SU-DHL-6 (cell line): ENCODE results near the gene RAD51B.

Source experiments
- H2AFZ ChIP-seq: fragments of 200-600 bp; sonication (generic); 2 replicates; pipeline ENCODE4 v1.6.1; 2014; ENCODE audit warnings: low read depth, mild to moderate bottlenecking, moderate library complexity, mixed read lengths, antibody characterized with exemption, low read length; ENCODE audit not compliant: severe bottlenecking
- H3F3A ChIP-seq: fragments of 200-600 bp; shearing (Covaris generic); 2 replicates; pipeline ENCODE4 v1.6.0; 2016; ENCODE audit warnings: antibody characterized with exemption, mild to moderate bottlenecking; ENCODE audit not compliant: insufficient read depth
- H3K27ac ChIP-seq: fragments of 200-600 bp; sonication (generic); 2 replicates; pipeline ENCODE4 v1.5.1; 2016; ENCODE audit warnings: low read depth, mild to moderate bottlenecking, low read length, moderate library complexity, mixed read lengths
- H3K27me3 ChIP-seq: fragments of 200-600 bp; sonication (generic), shearing (Covaris generic); 2 replicates; pipeline ENCODE4 v1.6.0; 2014; ENCODE audit warnings: mild to moderate bottlenecking, low read length
- H3K36me3 ChIP-seq: fragments of 200-600 bp; sonication (generic); 2 replicates; pipeline ENCODE4 v1.6.1; 2014; ENCODE audit warnings: mild to moderate bottlenecking, low read length, mixed read lengths
- H3K4me2 ChIP-seq: fragments of 300-600, 200-600 bp; shearing (Covaris generic), sonication (generic); 2 replicates; pipeline ENCODE4 v1.6.0; 2014; ENCODE audit warnings: low read length, low read depth, mild to moderate bottlenecking; ENCODE audit not compliant: poor library complexity, severe bottlenecking
- H3K4me3 ChIP-seq: fragments of 200-600 bp; sonication (generic); 2 replicates; pipeline ENCODE4 v1.5.1; 2014; ENCODE audit warnings: antibody characterized with exemption, low read length, mild to moderate bottlenecking, mixed read lengths; ENCODE audit not compliant: insufficient read depth, poor library complexity, severe bottlenecking
- H3K79me2 ChIP-seq: fragments of 200-600 bp; sonication (generic); 2 replicates; pipeline ENCODE4 v1.6.1; 2014; ENCODE audit warnings: mild to moderate bottlenecking, low read length, moderate library complexity; ENCODE audit not compliant: insufficient read depth
- H3K9ac ChIP-seq: fragments of 200-600 bp; sonication (generic); 2 replicates; pipeline ENCODE4 v1.7.0; 2014; ENCODE audit warnings: mild to moderate bottlenecking, low read length
- H3K9me2 ChIP-seq: fragments of 200-600 bp; sonication (generic); replicated peaks from 2 replicates; pipeline ENCODE4 v1.6.1; 2014; ENCODE audit warnings: low read length; ENCODE audit not compliant: insufficient read depth
- H3K9me3 ChIP-seq: fragments of 200-600 bp; sonication (generic); 2 replicates; pipeline ENCODE4 v1.6.1; 2014; ENCODE audit warnings: low read length, mixed read lengths; ENCODE audit not compliant: insufficient read depth
- H4K20me1 ChIP-seq: fragments of 200-600 bp; sonication (generic); 2 replicates; pipeline ENCODE4 v1.6.1; 2014; ENCODE audit warnings: low read depth, mild to moderate bottlenecking, antibody characterized with exemption, low read length, moderate library complexity, mixed read lengths
- EZH2phosphoT487 ChIP-seq: fragments of 200-600 bp; sonication (generic), shearing (Covaris generic); conservative IDR thresholded peaks from 2 replicates; pipeline ENCODE4 v1.6.1; 2018; ENCODE audit warnings: mild to moderate bottlenecking, antibody characterized with exemption, low read length, moderate library complexity, mixed read lengths
- TF ChIP-seq, protein P1 (sequence below): fragments of 200-600 bp; sonication (generic); IDR thresholded peaks from one replicate; pipeline ENCODE4 v1.5.1; 2017; ENCODE audit warnings: antibody characterized with exemption, mild to moderate bottlenecking, low read length, moderate library complexity; ENCODE audit not compliant: insufficient read depth, poor library complexity, severe bottlenecking

RAD51B gene

DNA sequence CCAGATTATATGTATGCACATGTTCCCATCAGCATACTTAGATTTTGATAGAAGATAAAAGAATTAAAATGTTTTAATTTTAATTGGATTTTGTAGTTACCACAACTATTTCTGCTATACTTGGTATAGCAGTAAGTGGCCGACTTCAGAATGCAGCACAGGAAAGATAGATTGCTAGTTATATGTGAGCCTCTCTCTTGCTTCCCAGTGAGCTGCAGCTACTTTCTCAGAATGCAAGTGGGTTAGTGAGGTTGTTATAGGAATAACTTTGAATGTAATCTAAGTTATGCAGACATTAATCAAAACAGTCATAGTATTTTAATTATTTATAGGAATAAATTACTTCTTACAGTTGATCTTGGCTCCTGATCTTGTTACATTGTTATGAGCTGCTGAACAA lies 240.6 kb downstream of the RAD51B start:
- no peaks in the 10 kb centered on the region for H3K27me3 ChIP-seq
- H3K9me2 ChIP-seq = no peaks in the 10 kb centered on the region
- H4K20me1 ChIP-seq = no peaks in the 10 kb centered on the region
- H3F3A ChIP-seq = no peaks in the 10 kb centered on the region
- no peaks in the 10 kb centered on the region for H3K9me3 ChIP-seq
- H3K27ac ChIP-seq = no peak overlapping the region
- H3K36me3 ChIP-seq = no peaks in the 10 kb centered on the region
- no peak overlapping the region for H2AFZ ChIP-seq
- no peak overlapping the region for H3K9ac ChIP-seq
- no peaks in the 10 kb centered on the region for H3K79me2 ChIP-seq
- no peak overlapping the region for H3K4me3 ChIP-seq
- no peak overlapping the region for H3K4me2 ChIP-seq
- no peak for TF ChIP-seq EZH2phosphoT487
- TF ChIP-seq, protein P1, sequence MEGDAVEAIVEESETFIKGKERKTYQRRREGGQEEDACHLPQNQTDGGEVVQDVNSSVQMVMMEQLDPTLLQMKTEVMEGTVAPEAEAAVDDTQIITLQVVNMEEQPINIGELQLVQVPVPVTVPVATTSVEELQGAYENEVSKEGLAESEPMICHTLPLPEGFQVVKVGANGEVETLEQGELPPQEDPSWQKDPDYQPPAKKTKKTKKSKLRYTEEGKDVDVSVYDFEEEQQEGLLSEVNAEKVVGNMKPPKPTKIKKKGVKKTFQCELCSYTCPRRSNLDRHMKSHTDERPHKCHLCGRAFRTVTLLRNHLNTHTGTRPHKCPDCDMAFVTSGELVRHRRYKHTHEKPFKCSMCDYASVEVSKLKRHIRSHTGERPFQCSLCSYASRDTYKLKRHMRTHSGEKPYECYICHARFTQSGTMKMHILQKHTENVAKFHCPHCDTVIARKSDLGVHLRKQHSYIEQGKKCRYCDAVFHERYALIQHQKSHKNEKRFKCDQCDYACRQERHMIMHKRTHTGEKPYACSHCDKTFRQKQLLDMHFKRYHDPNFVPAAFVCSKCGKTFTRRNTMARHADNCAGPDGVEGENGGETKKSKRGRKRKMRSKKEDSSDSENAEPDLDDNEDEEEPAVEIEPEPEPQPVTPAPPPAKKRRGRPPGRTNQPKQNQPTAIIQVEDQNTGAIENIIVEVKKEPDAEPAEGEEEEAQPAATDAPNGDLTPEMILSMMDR = no peak

DNA sequence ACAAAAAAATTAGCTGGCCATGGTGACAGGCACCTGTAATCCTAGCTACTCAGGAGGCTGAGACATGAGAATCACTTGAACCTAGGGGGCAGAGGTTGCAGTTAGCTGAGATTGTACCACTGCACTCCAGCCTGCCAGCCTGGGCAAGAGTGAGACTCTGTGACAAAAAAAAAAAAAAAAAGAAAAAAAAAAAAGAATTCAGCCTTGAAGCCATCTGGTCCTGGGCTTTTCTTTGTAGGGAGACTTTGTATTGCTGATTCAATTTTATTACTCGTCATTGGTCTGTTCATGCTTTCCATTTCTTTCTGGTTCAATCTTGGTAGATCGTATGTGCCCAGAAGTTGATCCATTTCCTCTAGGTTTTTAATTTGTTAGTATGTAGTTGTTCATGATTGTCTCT lies 243.1 kb downstream of the RAD51B start:
- TF ChIP-seq EZH2phosphoT487 = no peak
- TF ChIP-seq, protein P1 = no peak

DNA sequence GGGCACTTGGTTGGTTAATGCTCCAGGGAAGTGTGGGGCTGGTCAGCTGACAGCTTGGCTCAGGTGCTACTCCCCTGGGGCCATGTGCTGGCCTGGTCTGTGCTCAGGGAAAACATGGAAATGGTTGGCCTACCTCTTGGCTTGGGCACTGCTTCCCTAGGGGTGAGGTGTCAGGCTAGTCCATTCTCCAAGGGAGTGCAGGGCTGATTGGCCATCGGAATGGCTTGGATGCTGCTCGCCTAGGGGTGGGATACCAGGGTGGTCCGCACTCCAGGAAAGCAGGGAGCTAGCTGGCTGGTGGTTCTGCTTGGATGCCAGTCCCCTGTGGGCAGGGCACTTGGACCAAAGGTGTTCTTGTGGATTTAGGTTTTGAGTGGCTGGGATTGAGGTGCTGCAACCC lies 245.7 kb downstream of the RAD51B start:
- Histone ChIP-seq H4K20me1 (no peaks in the 10 kb centered on the region), H3K79me2 (no peaks in the 10 kb centered on the region), H3F3A (no peaks in the 10 kb centered on the region), H3K4me3 (no peak overlapping the region), H3K36me3 (no peaks in the 10 kb centered on the region), H3K9me2 (no peaks in the 10 kb centered on the region), H3K27me3 (no peaks in the 10 kb centered on the region), H3K4me2 (no peak overlapping the region), H3K27ac (no peak overlapping the region), H3K9ac (no peak overlapping the region), H3K9me3 (no peaks in the 10 kb centered on the region; the same call in 1 of the 2 replicates), H2AFZ (no peak overlapping the region)
- TF ChIP-seq, protein P1 = no peak
- TF ChIP-seq EZH2phosphoT487 = no peak

More for the DNA sequence above, 243.1 kb downstream of the RAD51B start:
- Histone ChIP-seq H4K20me1 (no peaks in the 10 kb centered on the region), H3K36me3 (no peaks in the 10 kb centered on the region), H3K27me3 (no peaks in the 10 kb centered on the region), H3F3A (no peaks in the 10 kb centered on the region), H3K4me3 (no peak overlapping the region), H3K27ac (no peak overlapping the region), H3K4me2 (no peak overlapping the region), H3K9ac (no peak overlapping the region), H3K9me3 (no peaks in the 10 kb centered on the region), H2AFZ (no peak overlapping the region), H3K9me2 (no peaks in the 10 kb centered on the region), H3K79me2 (no peaks in the 10 kb centered on the region)

DNA sequence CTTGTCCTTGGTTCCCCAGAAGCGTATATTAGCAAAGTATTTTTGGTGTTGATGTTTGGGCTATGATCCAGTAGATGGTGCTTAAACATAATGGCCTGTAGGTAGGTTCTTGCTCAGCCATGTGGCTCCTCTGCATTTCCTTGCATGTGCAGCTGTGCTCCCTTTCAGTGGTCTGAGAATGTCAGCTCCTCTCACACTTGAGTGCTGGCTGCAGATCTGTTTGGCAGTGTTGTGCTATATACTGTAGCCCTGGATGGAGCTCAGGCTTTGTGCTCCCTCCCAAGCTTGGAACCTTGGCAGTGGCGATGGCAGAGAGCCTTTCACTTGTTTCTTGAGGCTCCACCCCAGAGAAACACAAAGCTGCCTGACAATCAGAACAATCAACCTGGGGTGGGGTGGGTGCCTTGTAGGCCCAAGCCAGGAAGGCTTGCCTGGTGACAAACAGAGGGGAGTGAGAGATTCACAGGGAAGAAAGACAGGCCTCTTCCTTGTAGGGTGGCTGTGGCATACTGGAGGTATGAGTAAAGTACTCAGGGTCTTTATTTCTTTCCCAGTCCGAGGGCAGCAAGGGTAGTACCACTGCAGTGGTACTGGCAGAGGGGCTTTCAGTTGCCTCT lies 255.3 kb downstream of the RAD51B start:
- Histone ChIP-seq H2AFZ (no peak overlapping the region), H3F3A (no peaks in the 10 kb centered on the region), H3K9me3 (peaks cover 13% of the 10 kb centered on the region; the same call in 1 of the 2 replicates), H3K36me3 (no peaks in the 10 kb centered on the region), H3K9ac (no peak overlapping the region), H3K4me3 (no peak overlapping the region), H3K27ac (no peak overlapping the region), H3K9me2 (no peaks in the 10 kb centered on the region), H4K20me1 (no peaks in the 10 kb centered on the region), H3K79me2 (no peaks in the 10 kb centered on the region), H3K4me2 (no peak overlapping the region), H3K27me3 (no peaks in the 10 kb centered on the region)
- TF ChIP-seq, protein P1 = no peak
- TF ChIP-seq EZH2phosphoT487 = no peak
